Measurements from ENCODE around the gene MEAK7.

The MEAK7 gene

GRCh38 chr16:84505249-84506187, 1.1 kb upstream of the MEAK7 start:
- TF ChIP-seq, protein P1, sequence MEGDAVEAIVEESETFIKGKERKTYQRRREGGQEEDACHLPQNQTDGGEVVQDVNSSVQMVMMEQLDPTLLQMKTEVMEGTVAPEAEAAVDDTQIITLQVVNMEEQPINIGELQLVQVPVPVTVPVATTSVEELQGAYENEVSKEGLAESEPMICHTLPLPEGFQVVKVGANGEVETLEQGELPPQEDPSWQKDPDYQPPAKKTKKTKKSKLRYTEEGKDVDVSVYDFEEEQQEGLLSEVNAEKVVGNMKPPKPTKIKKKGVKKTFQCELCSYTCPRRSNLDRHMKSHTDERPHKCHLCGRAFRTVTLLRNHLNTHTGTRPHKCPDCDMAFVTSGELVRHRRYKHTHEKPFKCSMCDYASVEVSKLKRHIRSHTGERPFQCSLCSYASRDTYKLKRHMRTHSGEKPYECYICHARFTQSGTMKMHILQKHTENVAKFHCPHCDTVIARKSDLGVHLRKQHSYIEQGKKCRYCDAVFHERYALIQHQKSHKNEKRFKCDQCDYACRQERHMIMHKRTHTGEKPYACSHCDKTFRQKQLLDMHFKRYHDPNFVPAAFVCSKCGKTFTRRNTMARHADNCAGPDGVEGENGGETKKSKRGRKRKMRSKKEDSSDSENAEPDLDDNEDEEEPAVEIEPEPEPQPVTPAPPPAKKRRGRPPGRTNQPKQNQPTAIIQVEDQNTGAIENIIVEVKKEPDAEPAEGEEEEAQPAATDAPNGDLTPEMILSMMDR (IDR thresholded peaks at IDR 0.05), result no peak

DNA sequence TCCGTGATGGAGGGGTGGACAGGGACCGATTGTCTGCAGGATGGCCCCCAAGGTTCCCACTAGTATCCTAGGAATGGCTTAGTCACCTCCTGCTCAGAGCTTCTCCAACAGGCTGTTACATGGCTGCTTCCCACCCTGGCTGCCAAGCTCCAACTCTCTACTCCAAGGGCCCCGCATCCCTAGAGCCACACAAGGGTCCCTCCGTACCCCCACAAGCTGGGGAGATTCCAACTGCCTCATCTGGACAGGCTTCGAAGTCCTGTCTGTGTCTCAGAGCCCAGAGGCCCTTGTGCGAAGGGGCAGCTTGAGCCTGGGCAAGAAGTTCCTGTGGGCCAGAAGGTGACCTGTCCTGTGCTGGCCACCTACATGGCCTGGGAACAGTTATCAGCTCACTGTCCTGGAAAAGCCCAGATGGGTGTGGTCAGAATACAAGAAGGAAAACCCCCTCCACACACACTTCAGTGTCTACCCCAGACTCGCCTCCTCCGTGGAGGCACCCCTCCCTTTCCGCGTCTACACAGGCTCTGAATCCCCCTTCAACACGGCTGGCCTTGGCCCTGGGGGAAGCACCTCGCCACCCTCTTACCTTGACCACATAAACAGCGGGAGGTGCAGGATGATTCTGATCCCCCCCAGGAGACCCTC, 586 bp downstream of the MEAK7 start:
- TF ChIP-seq, protein P1 (IDR thresholded peaks at IDR 0.05), result no peak

- TF ChIP-seq, protein P1 (IDR thresholded peaks at IDR 0.05), result no peak
These were observed 1.9 kb downstream of the MEAK7 start for GRCh38 chr16:84502581-84502980.

DNA sequence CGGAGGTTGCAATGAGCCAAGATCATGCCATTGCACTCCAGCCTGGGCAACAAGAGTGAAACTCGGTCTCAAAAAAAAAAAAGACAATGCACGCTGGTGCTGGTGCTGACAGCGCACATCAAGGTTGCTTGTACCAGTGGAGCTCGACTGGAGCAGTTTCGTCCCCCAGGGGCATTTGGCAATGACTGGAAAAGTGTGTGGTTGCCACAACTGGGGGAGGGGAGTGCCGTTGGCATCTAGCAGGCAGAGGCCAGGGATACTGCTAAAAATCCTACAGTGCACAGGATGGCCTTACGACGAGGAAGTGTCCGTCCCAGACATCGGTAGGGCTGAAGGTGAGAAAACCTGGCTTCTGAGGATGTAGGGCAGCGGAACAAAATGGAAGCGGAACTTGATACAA, 2.4 kb downstream of the MEAK7 start:
- TF ChIP-seq, protein P1 (IDR thresholded peaks at IDR 0.05), result no peak

DNA sequence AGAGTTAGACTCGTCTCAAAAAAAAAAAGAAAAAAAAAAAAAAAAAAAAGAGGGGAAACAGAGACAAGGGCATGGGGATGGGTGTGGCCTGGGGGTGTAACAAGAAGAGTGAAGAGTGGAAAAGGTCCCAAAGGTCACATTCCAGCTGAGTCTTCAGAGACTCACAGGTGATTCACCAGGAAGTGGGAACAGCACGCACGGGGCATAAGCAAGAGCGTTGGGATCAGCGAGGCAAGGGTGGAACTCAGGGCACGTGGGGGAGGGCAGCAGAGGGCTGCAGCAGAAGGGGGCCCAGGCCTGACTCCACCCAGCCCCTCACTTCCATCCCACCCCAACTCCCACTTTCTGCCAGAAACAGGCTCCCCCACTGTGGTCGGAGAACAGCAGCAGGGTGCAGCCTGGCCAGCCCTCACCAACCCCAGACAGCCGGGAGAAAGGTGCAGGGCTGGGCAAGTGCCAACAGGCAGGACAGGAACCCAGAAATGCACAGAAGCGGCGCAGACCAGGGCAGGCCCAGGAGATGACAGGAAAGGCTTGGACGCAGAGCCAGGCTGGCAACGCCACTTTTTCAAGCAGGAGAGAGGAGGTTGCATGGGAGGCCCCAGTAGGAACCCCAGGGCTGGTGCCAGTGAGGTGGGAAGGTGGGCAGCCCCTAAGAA, 3.3 kb downstream of the MEAK7 start:
- TF ChIP-seq, protein P1 (IDR thresholded peaks at IDR 0.05), result no peak

- TF ChIP-seq, protein P1 (IDR thresholded peaks at IDR 0.05), result no peak
These were observed 3.9 kb downstream of the MEAK7 start for GRCh38 chr16:84500531-84500930.

DNA sequence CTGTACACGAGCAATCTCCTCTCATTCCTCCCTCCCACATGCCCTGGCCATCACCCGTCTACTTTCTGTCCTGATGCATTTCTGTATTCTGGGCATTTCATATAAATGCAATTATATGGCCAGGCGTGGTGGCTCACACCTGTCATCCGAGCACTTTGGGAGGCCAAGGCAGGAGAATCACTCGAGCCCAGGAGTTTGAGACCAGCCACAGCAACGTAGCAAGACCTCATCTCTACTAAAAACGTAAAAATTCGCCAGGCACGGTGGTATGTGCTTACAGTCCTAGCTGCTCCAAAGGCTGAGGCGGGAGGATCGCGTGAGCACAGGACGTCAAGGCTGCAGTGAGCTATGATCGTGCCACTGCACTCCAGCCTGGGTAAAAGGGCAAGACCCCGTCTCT, 4.8 kb downstream of the MEAK7 start:
- TF ChIP-seq, protein P1 (IDR thresholded peaks at IDR 0.05), result no peak

All from LNCAP (cell line).